Measurements from ENCODE around the gene DVL3.

The DVL3 gene

DNA sequence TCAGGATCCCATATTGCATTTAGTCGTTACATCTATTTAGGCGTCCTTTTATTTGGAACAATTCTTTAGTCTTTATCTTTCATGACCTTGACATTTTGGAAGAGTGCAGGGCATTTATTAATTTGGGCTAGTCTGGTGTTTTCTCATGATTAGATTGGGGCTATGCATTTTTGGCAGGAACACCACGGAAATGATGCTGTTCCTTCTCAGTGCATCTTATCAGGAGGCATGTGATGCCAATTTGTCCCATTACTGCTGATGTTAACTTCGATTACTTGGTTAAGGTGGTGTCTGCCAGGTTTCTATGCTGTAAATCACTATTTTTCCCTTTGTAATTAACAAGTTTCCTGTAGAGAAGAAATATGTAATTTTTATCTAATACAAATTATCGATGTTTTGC, 56.1 kb downstream of the DVL3 start:
- DNase-seq (ENCODE audit: low read depth) = no peak

DNA sequence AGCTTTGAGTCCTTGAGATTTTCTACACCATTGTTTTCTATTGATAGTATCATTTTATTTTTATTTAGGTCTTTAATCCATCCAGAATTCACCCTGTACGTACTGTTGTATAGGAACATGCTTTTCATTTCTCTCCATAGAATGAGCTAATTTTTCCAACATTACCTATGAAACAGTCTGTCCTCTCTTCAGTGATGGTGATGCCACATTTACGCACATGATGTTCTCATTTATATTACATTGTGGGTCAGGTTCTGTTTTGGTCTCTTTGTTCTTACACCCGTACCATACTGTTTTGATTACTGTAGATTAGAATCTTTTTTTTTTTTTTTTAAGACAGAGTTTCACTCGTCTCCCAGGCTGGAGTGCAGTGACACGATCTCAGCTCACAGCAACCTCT, 56.5 kb downstream of the DVL3 start:
- DNase-seq (ENCODE audit: low read depth) = no peak

- no peak for DNase-seq (ENCODE audit: low read depth)
Measured at GRCh38 chr3:184218814-184219213, 63.6 kb downstream of the DVL3 start.

GRCh38 chr3:184222521-184222920, 67.3 kb downstream of the DVL3 start:
- DNase-seq (ENCODE audit: low read depth) = no peak
